Activated naive CD4-positive, alpha-beta T cell treated with anti-CD3 and anti-CD28 coated beads, Interleukin-2, amount 50 U/mL, for 16 hours (primary cell): Measurements from ENCODE around the gene SYNE2.
"Not testable (repeated sequence)": the region's sequence is repeated elsewhere in the genome, so short reads cannot be mapped to it uniquely, and the experiment has no call there.

Source experiments
- DNase-seq: peaks from one replicate; pipeline ENCODE4 v3.0.0-alpha.2; 2020

SYNE2 gene, protein sequence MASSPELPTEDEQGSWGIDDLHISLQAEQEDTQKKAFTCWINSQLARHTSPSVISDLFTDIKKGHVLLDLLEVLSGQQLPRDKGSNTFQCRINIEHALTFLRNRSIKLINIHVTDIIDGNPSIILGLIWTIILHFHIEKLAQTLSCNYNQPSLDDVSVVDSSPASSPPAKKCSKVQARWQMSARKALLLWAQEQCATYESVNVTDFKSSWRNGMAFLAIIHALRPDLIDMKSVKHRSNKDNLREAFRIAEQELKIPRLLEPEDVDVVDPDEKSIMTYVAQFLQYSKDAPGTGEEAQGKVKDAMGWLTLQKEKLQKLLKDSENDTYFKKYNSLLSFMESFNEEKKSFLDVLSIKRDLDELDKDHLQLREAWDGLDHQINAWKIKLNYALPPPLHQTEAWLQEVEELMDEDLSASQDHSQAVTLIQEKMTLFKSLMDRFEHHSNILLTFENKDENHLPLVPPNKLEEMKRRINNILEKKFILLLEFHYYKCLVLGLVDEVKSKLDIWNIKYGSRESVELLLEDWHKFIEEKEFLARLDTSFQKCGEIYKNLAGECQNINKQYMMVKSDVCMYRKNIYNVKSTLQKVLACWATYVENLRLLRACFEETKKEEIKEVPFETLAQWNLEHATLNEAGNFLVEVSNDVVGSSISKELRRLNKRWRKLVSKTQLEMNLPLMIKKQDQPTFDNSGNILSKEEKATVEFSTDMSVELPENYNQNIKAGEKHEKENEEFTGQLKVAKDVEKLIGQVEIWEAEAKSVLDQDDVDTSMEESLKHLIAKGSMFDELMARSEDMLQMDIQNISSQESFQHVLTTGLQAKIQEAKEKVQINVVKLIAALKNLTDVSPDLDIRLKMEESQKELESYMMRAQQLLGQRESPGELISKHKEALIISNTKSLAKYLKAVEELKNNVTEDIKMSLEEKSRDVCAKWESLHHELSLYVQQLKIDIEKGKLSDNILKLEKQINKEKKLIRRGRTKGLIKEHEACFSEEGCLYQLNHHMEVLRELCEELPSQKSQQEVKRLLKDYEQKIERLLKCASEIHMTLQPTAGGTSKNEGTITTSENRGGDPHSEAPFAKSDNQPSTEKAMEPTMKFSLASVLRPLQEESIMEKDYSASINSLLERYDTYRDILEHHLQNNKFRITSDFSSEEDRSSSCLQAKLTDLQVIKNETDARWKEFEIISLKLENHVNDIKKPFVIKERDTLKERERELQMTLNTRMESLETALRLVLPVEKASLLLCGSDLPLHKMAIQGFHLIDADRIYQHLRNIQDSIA (N-terminal part only)

DNA sequence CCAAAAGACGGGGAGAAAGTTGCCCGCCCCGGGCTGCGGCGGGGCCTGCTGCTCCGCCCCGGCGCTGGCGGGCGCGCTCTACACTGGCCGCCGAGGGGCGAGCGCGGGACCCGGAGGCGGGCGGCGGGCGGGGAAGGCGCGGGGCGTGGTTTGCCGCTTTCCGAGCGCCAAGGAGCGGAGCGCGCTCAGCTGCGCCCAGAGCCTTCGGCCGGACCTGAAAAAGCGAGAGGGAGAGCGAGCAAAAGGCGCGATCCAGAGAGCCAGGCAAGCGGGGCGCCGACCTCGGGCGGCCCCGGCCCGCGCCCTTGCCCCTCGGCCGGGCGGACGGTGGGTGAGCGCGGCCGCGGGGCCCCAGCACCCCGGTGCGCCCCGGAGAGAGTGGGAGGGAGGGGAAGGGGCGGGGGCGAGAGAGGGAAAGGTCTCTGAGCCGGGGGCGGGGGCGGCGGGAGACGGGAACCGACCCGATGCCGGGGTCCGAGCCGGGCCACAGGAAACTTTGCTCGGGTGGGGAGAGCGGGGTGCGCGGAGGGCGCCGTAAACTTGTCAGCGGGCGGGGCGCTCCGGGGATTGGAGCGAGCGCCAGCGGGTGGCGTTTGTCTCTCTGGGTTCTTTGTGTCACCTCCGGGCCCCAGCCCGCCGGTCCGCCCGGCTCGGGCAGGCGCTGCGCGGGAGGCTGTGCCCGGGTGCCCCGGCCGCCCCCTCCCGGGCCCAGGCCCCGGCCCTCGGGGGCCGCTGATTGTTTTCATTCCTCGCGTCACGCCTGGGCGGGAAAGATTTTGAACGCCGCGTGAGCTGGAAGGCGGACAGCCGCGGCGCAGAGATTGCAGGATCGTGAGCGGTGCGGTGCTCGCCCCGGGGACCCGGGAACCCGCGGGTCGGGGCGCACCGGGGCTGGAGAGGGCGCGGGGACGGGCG is at the start of gene SYNE2:
SYNE2 (plus strand) TSS at position 188 of the 915 bp plus-strand sequence. CDS start 56,145 bp downstream, outside the sequence.
- peak; percentile 88 for DNase-seq

DNA sequence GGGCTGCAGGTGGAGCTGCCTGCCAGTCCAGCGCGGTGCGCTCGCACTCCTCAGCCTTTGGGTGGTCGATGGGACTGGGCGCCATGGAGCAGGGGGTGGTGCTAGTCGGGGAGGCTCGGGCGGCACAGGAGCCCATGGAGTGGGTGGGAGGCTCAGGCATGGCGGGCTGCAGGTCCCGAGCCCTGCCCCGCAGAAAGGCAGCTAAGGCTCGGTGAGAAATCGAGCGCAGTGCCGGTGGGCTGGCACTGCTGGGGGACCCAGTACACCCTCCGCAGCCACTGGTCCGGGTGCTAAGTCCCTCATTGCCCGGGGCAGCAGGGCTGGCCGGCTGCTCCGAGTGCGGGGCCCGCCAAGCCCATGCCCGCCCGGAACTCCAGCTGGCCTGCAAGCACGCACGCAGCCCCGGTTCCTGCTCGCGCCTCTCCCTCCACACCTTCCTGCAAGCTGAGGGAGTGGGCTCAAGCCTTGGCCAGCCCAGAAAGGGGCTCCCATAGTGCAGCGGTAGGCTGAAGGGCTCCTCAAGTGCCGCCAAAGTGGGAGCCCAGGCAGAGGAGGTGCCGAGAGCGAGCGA is 49.5 kb upstream of the SYNE2 start:
- not testable (repeated sequence) for DNase-seq

DNA sequence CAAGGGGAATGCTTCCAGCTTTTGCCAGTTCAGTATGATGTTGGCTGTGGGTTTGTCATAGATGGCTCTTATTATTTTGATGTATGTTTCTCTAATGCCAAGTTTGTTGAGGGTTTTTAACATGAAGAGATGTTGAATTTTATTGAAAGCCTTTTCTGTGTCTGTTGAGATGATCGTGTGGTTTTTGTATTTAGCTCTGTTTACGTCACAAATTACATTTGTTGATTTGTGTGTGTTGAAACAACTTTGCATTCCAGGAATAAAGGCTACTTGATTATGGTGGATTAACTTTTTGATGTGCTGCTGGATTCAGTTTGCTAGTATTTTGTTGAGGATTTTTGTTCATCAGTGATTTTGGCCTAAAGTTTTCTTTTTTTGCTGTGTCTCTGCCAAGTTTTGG is 46.7 kb upstream of the SYNE2 start:
- DNase-seq = not testable (repeated sequence)

DNA sequence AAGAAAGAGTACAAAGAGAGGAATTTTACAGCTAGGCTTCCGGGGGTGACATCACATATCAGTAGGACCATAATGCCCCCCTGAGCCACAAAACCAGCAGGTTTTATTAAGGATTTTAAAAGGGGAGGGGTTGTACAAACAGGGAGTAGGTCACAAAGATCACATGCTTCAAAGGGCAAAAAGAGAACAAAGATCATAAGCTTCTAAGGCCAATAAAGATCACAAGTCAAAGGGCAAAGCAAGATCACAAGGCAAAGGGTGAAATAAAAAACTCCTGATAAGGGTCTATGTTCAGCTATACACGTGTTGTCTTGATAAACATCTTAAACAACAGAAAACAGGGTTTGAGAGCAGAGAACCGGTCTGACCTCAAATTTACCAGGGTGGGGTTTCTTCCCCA is 41.1 kb upstream of the SYNE2 start:
- not testable (repeated sequence) for DNase-seq

DNA sequence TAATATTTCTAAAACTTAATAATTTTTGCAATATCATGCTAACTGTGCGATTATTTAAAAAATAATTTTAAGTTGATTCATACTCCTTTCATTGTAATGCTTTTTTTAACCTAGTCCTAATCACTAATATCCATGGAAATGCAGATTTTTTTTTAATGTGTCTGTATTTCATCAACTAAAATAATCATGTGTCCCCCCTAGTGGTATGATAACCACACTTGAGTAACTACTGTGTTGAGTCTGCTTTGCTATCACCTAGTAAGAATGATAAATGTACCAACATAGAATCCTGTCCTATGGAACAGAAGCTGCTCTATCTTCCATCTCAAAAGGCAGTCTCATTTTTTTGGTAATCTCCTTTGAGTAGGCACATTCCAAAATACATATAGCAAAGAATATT is 19.1 kb upstream of the SYNE2 start:
- DNase-seq = no peak

DNA sequence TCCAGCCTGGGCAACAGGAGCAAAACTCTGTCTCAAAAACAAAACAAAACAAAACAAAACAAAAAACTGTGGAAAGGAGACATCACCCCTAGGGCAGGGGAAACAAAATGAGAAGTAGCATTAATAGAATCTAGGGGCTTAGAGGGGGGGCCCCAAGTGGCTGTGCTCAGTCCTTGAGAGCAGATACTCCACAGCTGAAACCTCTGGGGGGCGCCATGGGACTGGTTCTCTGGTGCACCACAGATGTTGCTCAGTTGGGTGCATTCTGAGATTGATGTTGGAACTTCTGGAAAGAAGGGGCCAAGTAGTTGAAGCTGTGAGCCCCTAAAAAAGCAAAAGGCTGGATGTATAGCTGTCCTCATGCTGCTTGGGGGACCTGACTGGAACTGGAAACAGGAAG is 11.8 kb upstream of the SYNE2 start:
- peak; percentile 53 for DNase-seq

DNA sequence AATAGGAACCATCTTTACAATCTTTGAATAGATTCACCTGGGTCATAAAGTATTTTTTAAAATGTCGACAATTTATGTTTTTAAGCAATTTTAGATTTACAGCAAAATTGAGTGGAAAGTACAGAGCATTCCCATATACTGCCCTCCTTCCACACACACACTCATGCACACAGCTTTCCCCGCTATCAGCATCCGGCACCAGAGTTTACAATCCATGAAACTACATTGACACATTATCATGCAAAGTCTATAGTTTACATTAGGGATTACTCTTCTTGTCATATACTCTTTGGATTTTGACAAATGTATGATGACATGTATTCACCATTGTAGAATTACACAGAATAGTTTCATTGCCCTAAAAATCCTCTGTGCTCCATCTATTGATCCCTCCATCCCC is 9.0 kb upstream of the SYNE2 start:
- no peak for DNase-seq

DNA sequence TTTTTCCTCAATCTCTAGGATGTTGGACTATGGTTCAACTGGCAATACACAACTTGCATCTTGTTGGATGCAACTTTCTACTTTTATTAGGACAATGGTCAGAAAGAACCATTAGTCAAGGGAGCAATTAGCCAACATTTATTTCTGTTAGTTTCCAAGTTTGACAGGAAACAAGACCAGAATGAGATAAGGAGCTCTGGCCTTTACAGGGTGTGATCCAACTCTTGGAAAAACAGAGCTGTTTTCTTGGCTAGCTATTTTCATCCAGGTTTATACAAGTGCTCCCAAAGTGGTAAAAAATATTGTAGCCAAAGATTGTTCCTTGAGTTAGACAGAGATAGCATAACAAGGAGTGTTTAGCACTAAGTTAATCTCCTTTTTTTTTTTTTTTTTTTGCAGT is 3.9 kb upstream of the SYNE2 start:
- DNase-seq = no peak

DNA sequence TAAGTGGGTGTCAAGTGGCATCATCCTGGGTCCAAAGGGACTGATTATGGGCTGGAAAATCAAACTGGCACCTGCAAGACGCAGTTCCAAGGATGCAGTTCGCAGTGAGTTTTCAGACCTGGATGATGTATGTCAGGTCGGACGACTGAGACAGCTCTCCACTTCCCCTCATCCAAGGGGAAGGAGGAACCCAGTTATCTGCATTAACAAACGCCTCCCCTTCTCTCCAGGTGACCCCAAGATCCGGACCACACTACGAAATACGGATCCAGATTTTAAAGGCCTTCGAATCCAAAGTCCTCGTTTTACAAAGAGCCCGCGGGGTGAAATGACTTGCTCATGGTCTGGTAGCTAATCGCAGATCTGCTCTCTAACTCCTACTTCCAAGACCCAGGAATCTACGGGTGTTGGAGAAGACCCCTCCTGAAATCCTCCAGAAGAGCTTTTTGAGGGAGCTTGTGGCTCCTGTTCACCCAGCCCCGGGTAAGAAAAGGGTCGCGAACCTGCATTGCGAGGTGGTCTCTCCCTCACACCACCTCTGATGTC is 460 bp upstream of the SYNE2 start:
- no peak for DNase-seq

DNA sequence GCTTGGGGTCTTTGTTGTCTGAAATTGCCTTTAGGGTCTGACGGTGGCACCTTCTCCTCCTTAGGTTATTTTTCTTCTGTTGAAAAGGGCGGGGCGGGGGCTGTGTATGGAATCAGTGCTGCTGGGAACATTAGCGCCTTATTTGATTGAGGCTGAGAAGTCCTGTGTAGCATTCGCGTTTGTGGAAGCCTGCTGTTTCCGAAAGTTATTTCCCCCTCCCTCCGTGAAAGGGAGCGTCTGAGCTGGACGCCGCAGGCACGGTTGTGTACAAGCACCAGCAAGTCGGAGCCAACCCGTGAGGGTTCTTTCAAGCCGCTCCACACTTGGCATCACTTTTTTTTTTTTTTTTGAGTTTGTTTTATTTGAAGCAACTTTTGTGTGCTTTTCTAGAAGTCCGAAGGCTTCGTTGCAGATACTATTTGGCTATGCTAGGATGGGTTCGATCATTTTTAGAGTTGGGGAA is 1.1 kb downstream of the SYNE2 start:
- peak; percentile 41 for DNase-seq

DNA sequence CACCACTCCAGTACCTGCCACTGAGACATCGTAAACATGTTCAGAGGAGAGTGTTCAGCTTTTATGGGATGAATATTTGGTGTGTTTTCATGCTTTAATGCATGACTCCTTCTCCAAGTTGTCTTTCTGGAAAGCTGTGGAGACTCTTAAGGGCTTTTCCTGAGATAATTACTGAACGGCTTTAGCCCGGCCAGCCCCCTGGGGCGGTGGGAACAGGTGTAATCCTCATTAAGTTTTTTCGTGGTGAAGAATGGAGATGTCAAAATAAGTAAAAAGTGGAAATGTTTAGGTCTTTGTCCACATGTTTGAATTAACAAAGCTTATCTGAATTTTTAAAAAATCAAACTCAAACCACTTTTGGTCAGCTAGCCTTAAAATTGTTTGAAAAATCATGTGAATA is 1.5 kb downstream of the SYNE2 start:
- no peak for DNase-seq

DNA sequence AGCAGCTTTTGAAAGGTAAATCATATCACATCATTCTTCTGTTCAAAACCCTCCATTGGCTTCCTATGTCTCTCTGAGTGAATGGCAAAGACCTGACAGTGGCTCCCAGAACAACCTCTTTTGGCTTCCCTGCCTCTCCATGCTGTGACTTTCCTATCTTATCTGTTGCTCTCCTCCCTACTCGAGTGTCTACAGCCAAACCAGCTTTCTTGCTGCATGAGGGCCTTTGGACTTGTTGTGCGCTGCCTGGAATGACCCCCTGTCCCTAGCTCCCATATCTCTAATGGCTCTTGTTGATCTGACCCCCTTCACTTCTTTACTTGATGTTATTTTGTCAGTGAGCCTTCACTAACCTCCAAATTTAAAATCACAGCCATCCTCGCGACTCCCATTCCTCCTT is 2.5 kb downstream of the SYNE2 start:
- DNase-seq = no peak

DNA sequence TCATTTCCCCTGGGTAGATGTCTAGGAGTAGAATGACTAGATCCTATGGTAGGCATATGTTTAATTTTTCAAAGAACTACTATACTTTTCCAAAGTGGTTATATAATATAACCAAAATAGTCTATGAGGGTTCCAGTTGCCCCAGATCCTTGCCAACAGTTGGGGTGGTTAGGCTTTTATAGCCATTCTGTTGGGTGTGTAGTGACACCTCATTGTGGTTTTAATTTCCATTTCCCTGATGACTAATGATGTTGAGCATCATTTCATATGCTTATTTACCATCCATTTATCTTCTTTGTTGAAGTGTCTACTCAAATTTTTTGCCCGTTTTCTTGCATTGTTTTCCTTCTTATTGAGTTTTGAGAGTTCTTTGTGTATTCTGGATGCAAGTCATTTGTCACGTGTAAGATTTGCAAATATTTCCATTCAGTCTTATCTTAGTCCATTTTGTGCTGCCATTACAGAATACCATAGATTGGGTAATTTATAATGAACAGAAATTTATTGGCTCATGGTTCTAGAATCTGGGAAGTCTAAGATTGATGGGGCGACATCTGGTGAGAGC is 4.7 kb downstream of the SYNE2 start:
- no peak for DNase-seq

DNA sequence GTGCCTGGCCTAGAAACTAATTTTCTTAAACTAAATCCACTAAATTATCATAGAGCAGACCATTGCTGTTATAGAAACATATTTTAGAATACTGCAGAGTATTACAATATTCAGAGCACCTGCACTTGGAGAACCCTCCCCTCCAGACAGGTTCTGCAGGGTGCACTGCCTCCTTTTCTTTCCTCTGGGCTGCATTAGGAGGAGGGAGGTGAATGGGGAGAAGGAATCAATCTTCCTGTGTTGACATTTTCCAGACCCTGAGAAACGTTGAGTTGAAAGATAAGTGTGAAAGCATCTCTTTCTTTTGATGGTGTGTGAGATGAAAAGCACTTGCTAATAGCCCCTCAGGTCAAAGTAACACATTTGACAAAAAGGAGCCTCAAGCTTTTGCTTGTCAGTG is 7.3 kb downstream of the SYNE2 start:
- DNase-seq = no peak

DNA sequence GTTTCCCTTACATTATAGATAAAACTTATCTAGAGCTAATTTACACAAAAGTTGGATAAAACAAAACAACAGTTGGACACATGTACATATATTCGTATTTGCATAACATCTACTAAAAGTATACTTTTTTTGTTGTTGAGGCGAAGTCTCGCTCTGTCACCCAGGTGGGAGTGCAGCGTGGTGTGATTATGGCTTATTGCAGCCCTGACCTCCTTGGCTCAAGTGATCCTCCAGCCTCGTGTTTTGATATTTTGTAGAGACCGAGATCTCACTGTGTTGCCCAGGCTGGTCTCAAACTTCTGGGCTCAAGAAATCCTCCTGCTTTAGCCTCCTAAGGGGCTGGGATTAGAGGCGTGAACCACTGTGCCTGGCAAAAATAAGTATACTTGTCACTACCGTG is 9.4 kb downstream of the SYNE2 start:
- DNase-seq = no peak

DNA sequence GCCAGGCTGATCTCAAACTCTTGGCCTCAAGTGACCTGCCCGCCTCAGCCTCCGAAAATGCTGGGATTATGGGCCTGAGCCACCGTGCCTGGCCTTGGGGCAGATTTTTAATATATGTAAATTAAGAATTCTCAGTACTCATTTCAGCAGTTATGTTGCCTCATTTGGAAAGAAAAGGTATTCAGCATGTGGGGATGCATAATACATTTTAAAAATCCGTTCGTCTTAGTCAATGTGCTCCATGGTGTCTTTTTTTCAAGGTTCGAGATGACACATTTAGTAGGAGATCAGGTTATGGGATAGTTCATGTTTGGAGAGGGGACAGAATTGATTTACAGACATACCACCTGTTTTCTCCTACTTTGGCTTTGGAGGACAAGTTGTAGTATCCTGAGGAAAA is 10.2 kb downstream of the SYNE2 start:
- DNase-seq = no peak

DNA sequence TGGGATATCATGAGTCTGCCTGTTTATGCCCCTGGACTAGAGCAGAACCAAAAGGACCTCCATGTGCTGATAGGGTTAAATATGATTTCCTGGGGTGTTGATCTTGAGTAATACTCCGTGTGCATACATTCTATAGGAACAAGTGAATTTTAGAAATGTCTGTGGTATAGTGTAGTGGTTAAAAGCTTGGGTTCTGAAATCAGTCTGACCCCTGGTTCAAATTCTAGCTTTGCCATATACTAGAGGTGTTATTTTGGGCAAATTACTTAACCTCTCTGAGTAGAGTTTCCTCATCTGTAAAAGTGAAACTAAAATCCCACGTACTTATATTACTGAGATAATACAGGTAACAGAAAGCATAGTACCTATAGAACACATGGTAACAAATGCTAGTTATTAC is 12.0 kb downstream of the SYNE2 start:
- DNase-seq = not testable (repeated sequence)

DNA sequence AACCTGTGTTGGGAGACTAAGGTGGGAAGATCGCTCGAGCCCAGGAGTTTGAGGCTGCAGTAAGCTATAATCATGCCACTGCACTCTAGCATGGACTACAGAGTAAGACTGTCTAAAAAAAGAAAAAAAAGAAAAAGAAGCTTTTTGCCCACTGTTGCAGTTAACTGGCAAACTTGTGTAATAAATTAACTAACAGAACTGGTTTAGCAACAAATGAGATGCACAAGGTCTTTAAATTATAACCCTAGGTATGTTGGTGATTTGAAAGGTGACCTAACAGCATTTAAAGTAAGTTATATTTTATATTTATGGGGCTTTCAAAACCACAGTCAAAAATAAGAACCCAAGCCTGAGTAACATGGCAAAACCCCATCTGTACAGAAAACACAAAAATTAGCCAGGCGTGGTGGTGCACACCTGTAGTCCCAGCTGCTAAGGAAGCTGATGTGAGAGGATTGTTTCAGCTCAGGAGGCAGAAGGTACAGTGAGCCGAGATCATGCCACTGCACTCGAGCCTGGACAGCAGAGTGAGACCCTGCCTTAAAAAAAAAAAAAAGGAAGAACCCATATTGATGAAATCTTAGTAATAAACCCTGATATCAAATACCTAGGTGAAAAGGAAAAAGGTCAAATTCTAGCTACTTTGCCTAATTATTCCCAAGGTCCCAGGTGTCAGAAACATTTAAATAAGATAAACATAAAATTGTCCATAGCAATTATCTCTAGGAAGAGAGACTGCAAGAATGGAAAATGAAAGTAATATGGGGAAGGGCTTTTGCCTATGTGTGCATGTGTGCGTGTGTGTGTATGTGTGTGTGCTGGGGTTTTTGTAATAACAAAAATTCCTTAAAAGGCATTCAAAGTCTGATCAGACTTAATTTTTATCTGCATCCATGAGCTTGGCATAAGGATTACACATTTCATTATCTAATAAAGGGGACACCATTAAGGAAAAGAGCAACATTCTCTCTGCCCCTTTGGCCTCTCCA is 15.4 kb downstream of the SYNE2 start:
- no peak for DNase-seq

DNA sequence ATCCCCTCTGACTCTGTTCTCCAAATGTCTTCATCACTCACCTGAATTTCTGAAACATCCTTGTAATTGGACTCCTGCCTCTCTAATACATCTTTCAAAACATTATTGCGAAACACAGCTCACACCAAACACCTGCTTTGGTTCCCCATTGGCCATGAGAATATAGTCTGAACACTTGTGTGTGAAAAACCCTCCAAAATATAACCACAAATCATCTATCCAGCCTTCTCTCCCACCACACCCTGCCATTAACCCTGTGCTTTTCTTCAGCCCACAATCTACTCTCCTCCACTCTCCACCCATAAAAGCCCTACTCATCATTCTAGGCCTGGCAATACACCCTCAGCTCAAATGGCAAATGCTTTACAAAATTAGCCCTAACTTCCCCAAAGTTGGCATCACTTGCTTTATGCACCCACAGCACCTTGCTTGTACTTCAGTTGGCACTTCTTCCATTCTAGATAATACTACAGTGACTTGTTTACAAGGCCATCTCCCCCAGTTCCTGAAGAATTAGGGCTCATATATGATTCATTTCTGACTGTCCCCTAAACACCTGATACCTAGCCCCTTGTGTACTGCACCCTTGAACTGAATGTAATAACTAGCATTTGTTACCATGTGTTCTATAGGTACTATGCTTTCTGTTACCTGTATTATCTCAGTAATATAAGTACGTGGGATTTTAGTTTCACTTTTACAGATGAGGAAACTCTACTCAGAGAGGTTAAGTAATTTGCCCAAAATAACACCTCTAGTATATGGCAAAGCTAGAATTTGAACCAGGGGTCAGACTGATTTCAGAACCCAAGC is 17.3 kb downstream of the SYNE2 start:
- not testable (repeated sequence) for DNase-seq
